GM23248 (cell line): ENCODE results near the gene GFRAL. TPM values are rescaled to one million over a fixed set of nuclear protein-coding genes. Genes with fewer than 3 reads are reported as not detected.

Experiments used
- DNase-seq: peaks from one replicate; pipeline ENCODE4 v3.0.0-alpha.2; 2015
- H2AFZ ChIP-seq: fragments of 200-600 bp; sonication (generic); 2 replicates; pipeline ENCODE4 v1.6.1; 2016; ENCODE audit warnings: antibody characterized with exemption
- H3F3A ChIP-seq: fragments of 200-600 bp; sonication (generic); 2 replicates; pipeline ENCODE4 v1.6.1; 2016; ENCODE audit warnings: mild to moderate bottlenecking, antibody characterized with exemption, mixed run types; ENCODE audit not compliant: insufficient read depth
- H3K27ac ChIP-seq: fragments of 200-600 bp; sonication (generic); 2 replicates; pipeline ENCODE4 v1.5.1; 2016; ENCODE audit warnings: mild to moderate bottlenecking
- H3K27me3 ChIP-seq: fragments of 200-600 bp; sonication (generic); replicated peaks from 2 replicates; pipeline ENCODE4 v1.6.1; 2016; ENCODE audit warnings: mild to moderate bottlenecking; ENCODE audit not compliant: insufficient read depth
- H3K36me3 ChIP-seq: fragments of 200-600 bp; sonication (generic); 2 replicates; pipeline ENCODE4 v1.6.1; 2016; ENCODE audit warnings: low read depth, mild to moderate bottlenecking
- H3K4me1 ChIP-seq: fragments of 200-600 bp; sonication (generic); 2 replicates; pipeline ENCODE4 v1.6.1; 2016; ENCODE audit warnings: mild to moderate bottlenecking; ENCODE audit not compliant: insufficient read depth
- H3K4me2 ChIP-seq: fragments of 200-600 bp; sonication (generic); one replicate; pipeline ENCODE4 v1.6.1; 2016; ENCODE audit warnings: mild to moderate bottlenecking; ENCODE audit not compliant: unreplicated experiment
- H3K4me3 ChIP-seq: fragments of 200-600 bp; sonication (generic); 2 replicates; pipeline ENCODE4 v1.5.1; 2016; ENCODE audit warnings: mild to moderate bottlenecking
- H3K79me2 ChIP-seq: fragments of 200-600 bp; sonication (generic); 2 replicates; pipeline ENCODE4 v1.6.1; 2016; ENCODE audit warnings: mild to moderate bottlenecking; ENCODE audit not compliant: insufficient read depth
- H3K9ac ChIP-seq: fragments of 200-600 bp; sonication (generic); 2 replicates; pipeline ENCODE4 v1.6.1; 2016; ENCODE audit warnings: mild to moderate bottlenecking
- H3K9me2 ChIP-seq: fragments of 200-600 bp; sonication (generic); 2 replicates; pipeline ENCODE4 v1.6.1; 2016; ENCODE audit warnings: mixed run types, mild to moderate bottlenecking, moderate library complexity; ENCODE audit not compliant: insufficient read depth
- H3K9me3 ChIP-seq: fragments of 200-600 bp; sonication (generic); one replicate; pipeline ENCODE4 v1.6.1; 2017; ENCODE audit warnings: low read depth
- H4K20me1 ChIP-seq: fragments of 200-600 bp; sonication (generic); 2 replicates; pipeline ENCODE4 v1.6.0; 2016; ENCODE audit not compliant: insufficient read depth
- EZH2 ChIP-seq: fragments of 200-600 bp; sonication (generic); IDR thresholded peaks from 2 replicates; pipeline ENCODE4 v1.6.1; 2018; ENCODE audit warnings: antibody characterized with exemption, mild to moderate bottlenecking; ENCODE audit not compliant: insufficient read depth, poor library complexity, severe bottlenecking
- EZH2phosphoT487 ChIP-seq: fragments of 200-600 bp; sonication (generic); IDR thresholded peaks from 2 replicates; pipeline ENCODE4 v1.6.1; 2018; ENCODE audit warnings: antibody characterized with exemption, moderate library complexity, mild to moderate bottlenecking, low read depth; ENCODE audit not compliant: insufficient read depth
- WGBS, 2 experiments: methylation state at CpG; one replicate each; pipeline ENCODE4 v1.1.6; 2015 to 2017; ENCODE audit warnings: low lambda C conversion rate in 2 of 2, low coverage in 1 of 2; ENCODE audit errors: missing lambda C conversion rate in 2 of 2; 5-methylcytosine and 5-hydroxymethylcytosine counted together
- in situ Hi-C: fragments of 300-500 bp; cut with MboI; formaldehyde crosslinking; loops from 2 replicates; pipeline ENCODE4 v1.15.0; 2020
- polyA plus RNA-seq: library from polyadenylated mRNA; unstranded; fragments of >200 nt; fragmentation: Nextera tagmentation; extraction: Ambion mirVana; gene quantifications from 2 replicates; pipeline ENCODE4 v1.2.1, GENCODE V29; 2016
- total RNA-seq: library from RNA; depleted of rRNA; stranded (reverse); fragments of >200 nt; shearing (Covaris generic); gene quantifications from 2 replicates; pipeline ENCODE4 v1.2.3, GENCODE V29; 2014

Gene GFRAL
- total and polyA plus RNA-seq, 2 experiments from 2014 or later, result not detected

GRCh38 chr6:55304747-55305146, 22.5 kb upstream of the GFRAL start:
- 4 to 6% methylated on average over 1 of the region's 1 CpG for WGBS, 2 experiments
- H3K4me2 ChIP-seq, result no peak overlapping the region
- TF ChIP-seq EZH2 (no peak), EZH2phosphoT487 (no peak)
- H3K4me1 ChIP-seq, result no peaks in the 10 kb centered on the region
- H3F3A ChIP-seq, result no peaks in the 10 kb centered on the region
- H3K9me2 ChIP-seq, result no peaks in the 10 kb centered on the region
- in situ Hi-C loops, result no loop called here
- no peak for DNase-seq
- H3K79me2 ChIP-seq, result no peaks in the 10 kb centered on the region
- H3K9ac ChIP-seq, result no peak overlapping the region
- H3K36me3 ChIP-seq, result no peaks in the 10 kb centered on the region
- no peaks in the 10 kb centered on the region for H3K9me3 ChIP-seq
- H4K20me1 ChIP-seq, result no peaks in the 10 kb centered on the region
- H3K27me3 ChIP-seq, result no peaks in the 10 kb centered on the region
- no peak overlapping the region for H3K27ac ChIP-seq
- H3K4me3 ChIP-seq, result no peak overlapping the region
- H2AFZ ChIP-seq, result no peak overlapping the region

GRCh38 chr6:55319961-55320695, 7.1 kb upstream of the GFRAL start:
- DNase-seq, result no peak
- H4K20me1 ChIP-seq, result no peaks in the 10 kb centered on the region
- H3K4me1 ChIP-seq, result no peaks in the 10 kb centered on the region
- TF ChIP-seq EZH2, result no peak
- TF ChIP-seq EZH2phosphoT487, result no peak
- H3K27me3 ChIP-seq, result no peaks in the 10 kb centered on the region
- no peak overlapping the region for H2AFZ ChIP-seq
- no peak overlapping the region for H3K4me3 ChIP-seq
- in situ Hi-C loops, result no loop called here
- H3K27ac ChIP-seq, result no peak overlapping the region
- H3K9me2 ChIP-seq, result no peaks in the 10 kb centered on the region
- no peaks in the 10 kb centered on the region for H3K36me3 ChIP-seq
- no peak overlapping the region for H3K9ac ChIP-seq
- H3K9me3 ChIP-seq, result no peaks in the 10 kb centered on the region
- no peaks in the 10 kb centered on the region for H3F3A ChIP-seq
- H3K4me2 ChIP-seq, result no peak overlapping the region
- no peaks in the 10 kb centered on the region for H3K79me2 ChIP-seq

- 3 to 6% methylated on average over 2 of the region's 2 CpGs for WGBS, 2 experiments
- Histone ChIP-seq H4K20me1 (no peaks in the 10 kb centered on the region), H3K27me3 (no peaks in the 10 kb centered on the region), H3K4me3 (no peak overlapping the region), H3F3A (no peaks in the 10 kb centered on the region), H3K27ac (no peak overlapping the region), H3K9me3 (no peaks in the 10 kb centered on the region), H3K79me2 (no peaks in the 10 kb centered on the region), H3K9ac (no peak overlapping the region), H3K4me1 (no peaks in the 10 kb centered on the region), H2AFZ (no peak overlapping the region), H3K36me3 (no peaks in the 10 kb centered on the region), H3K4me2 (no peak overlapping the region), H3K9me2 (no peaks in the 10 kb centered on the region)
- TF ChIP-seq EZH2phosphoT487 (no peak), EZH2 (no peak)
- DNase-seq, result no peak
- in situ Hi-C loops, result no loop called here
Observed at GRCh38 chr6:55320696-55321086, 6.6 kb upstream of the GFRAL start.

GRCh38 chr6:55377150-55377549, 49.9 kb downstream of the GFRAL start:
- Histone ChIP-seq H3K79me2 (no peaks in the 10 kb centered on the region), H3K4me2 (no peak overlapping the region), H3K4me1 (no peaks in the 10 kb centered on the region), H3K27ac (no peak overlapping the region), H3K36me3 (no peaks in the 10 kb centered on the region), H3K9ac (no peak overlapping the region), H2AFZ (no peak overlapping the region), H3K9me2 (no peaks in the 10 kb centered on the region), H4K20me1 (no peaks in the 10 kb centered on the region), H3K9me3 (no peaks in the 10 kb centered on the region), H3K4me3 (no peak overlapping the region), H3K27me3 (no peaks in the 10 kb centered on the region), H3F3A (no peaks in the 10 kb centered on the region)
- TF ChIP-seq EZH2phosphoT487, result no peak
- TF ChIP-seq EZH2, result no peak
- in situ Hi-C loops, result no loop called here
- 2 to 5% methylated on average over 2 of the region's 2 CpGs for WGBS, 2 experiments
- no peak for DNase-seq

GRCh38 chr6:55379471-55379870, 52.2 kb downstream of the GFRAL start:
- Histone ChIP-seq H4K20me1 (no peaks in the 10 kb centered on the region), H3K4me2 (no peak overlapping the region), H3K9ac (no peak overlapping the region), H3K9me2 (no peaks in the 10 kb centered on the region), H3K36me3 (no peaks in the 10 kb centered on the region), H3K4me3 (no peak overlapping the region), H2AFZ (no peak overlapping the region), H3F3A (no peaks in the 10 kb centered on the region), H3K27me3 (no peaks in the 10 kb centered on the region), H3K79me2 (no peaks in the 10 kb centered on the region), H3K9me3 (no peaks in the 10 kb centered on the region), H3K27ac (no peak overlapping the region), H3K4me1 (no peaks in the 10 kb centered on the region)
- in situ Hi-C loops, result no loop called here
- no peak for TF ChIP-seq EZH2phosphoT487
- no peak for TF ChIP-seq EZH2
- DNase-seq, result no peak
